ENCODE data around the gene TRMT112. TPM values are rescaled to one million over a fixed set of nuclear protein-coding genes. Genes with fewer than 3 reads are reported as not detected.
A peak's percentile ranks its signal among the peaks of the same experiment; 100 is the strongest.

TRMT112 gene
- total RNA-seq, 3 donors from 2014 or later (not counting 1 experiment from before 2014, with no cell fraction given), result 98.4 to 106 (median 105) TPM

DNA sequence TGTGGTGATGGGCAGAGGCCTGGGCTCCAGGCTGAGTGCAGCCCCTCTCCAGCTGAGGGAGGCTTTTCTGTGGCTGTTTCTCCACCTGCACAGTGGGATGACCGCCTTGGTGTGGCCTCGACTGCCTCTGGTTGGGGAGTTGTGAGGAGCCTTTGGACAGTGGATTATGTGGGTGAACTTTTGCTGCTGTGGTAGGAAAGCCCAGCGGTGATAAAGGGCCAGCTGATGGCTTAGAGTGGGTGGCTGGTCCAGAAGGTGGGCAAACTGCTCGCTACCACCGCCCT, 13.4 kb downstream of the TRMT112 start:
- H3K27me3 Mint-ChIP-seq (ENCODE audit: low read depth in 2 of 2), result peaks cover 6 to 17% of the 10 kb centered on the region in 2 donors
- Histone ChIP-seq H3K27ac (ENCODE audit: low read length) (peak overlapping the region; percentile 88), H3K36me3 (ENCODE audit: control insufficient read depth, insufficient read depth, low read length) (no peaks in the 10 kb centered on the region), H3K9me3 (ENCODE audit: control insufficient read depth, insufficient read depth, low read length) (no peaks in the 10 kb centered on the region), H3K4me1 (ENCODE audit: control insufficient read depth, insufficient read depth, low read length) (peaks cover 56% of the 10 kb centered on the region), H3K27me3 (ENCODE audit: control insufficient read depth, insufficient read depth, low read length) (peaks cover 21% of the 10 kb centered on the region), H3K4me3 (ENCODE audit: low read length) (peak overlapping the region; percentile 68)
- ATAC-seq (no peak), DNase-seq (no peak)
- intact Hi-C loops (cut with micrococcal nuclease), result loop anchor here (1.0 to 5.0 kb wide), 5 partner anchors 19 to 117 kb away; partner anchors contain the start of genes GPR137, RPS6KA4 and STIP1
- H3K36me3 Mint-ChIP-seq, result no peaks in the 10 kb centered on the region
- no peaks in the 10 kb centered on the region for H3K9me3 Mint-ChIP-seq
- TF ChIP-seq, protein P1, sequence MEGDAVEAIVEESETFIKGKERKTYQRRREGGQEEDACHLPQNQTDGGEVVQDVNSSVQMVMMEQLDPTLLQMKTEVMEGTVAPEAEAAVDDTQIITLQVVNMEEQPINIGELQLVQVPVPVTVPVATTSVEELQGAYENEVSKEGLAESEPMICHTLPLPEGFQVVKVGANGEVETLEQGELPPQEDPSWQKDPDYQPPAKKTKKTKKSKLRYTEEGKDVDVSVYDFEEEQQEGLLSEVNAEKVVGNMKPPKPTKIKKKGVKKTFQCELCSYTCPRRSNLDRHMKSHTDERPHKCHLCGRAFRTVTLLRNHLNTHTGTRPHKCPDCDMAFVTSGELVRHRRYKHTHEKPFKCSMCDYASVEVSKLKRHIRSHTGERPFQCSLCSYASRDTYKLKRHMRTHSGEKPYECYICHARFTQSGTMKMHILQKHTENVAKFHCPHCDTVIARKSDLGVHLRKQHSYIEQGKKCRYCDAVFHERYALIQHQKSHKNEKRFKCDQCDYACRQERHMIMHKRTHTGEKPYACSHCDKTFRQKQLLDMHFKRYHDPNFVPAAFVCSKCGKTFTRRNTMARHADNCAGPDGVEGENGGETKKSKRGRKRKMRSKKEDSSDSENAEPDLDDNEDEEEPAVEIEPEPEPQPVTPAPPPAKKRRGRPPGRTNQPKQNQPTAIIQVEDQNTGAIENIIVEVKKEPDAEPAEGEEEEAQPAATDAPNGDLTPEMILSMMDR (IDR thresholded peaks at IDR 0.05), result no peak
- WGBS (ENCODE audit: insufficient coverage), result 39% methylated on average over 4 of the region's 5 CpGs
- H3K27ac Mint-ChIP-seq, result peak overlapping the region; percentile 91 to 97
- peak overlapping the region; percentile 93 for H3K4me3 Mint-ChIP-seq
- peaks cover 21 to 37% of the 10 kb centered on the region in 2 donors for H3K4me1 Mint-ChIP-seq

DNA sequence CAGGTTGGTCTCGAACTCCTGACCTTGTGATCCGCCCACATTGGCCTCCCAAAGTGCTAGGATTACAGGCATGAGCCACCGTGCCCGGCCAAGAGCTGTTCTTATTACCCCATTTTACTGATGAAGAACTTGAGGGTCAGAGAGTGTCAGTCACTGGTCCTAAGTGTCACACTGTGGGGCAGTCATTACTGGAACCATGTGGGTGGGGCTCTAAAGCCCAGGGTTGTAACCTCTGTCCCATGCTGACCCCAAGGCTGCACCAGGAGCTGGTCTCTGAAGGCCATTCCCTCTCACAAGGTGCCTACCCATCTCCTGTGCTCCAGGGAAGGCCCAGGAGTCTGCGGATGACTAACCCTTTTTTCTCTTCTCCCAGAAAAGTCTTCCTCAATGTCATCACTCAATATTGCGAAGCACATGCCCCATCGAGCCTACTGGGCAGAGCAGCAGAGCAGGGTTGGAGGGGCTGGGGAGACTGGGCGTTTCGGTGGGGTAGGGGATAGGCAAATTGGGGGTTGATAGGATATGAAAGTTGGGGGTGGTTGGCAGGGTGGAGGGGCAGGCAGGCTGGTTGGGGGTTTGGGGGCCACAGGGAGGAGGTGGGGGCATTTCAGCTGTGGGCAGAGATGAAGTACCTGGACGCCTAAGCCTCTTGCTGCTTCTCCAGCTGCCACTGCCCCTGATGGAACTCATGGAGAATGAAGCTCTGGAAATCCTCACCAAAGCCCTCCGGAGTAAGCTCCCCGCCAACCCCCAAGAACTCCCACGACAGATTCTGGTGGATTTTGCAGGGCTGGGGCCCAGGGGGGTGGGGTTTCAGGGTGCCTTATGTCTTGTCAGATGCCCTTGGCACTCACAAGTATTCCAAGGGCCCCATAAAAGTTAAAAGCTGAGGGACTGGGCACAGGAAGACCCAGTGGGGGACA, 14.0 kb downstream of the TRMT112 start:
- Mint-ChIP-seq H3K4me1 (peaks cover 21 to 37% of the 10 kb centered on the region in 2 donors), H3K9me3 (no peaks in the 10 kb centered on the region), H3K27ac (peak overlapping the region; percentile 91 to 97), H3K36me3 (no peaks in the 10 kb centered on the region), H3K4me3 (no peak overlapping the region), H3K27me3 (ENCODE audit: low read depth in 2 of 2) (peaks cover 6 to 20% of the 10 kb centered on the region in 2 donors)
- ATAC-seq (no peak), DNase-seq (no peak)
- H3K4me3 ChIP-seq (ENCODE audit: low read length), result no peak overlapping the region
- H3K27me3 ChIP-seq (ENCODE audit: control insufficient read depth, insufficient read depth, low read length), result peaks cover 23% of the 10 kb centered on the region
- H3K9me3 ChIP-seq (ENCODE audit: control insufficient read depth, insufficient read depth, low read length), result no peaks in the 10 kb centered on the region
- WGBS (ENCODE audit: insufficient coverage), result 93% methylated on average over 12 of the region's 13 CpGs
- H3K4me1 ChIP-seq (ENCODE audit: control insufficient read depth, insufficient read depth, low read length), result peaks cover 56% of the 10 kb centered on the region
- intact Hi-C loops (cut with micrococcal nuclease), result loop anchor here (1.0 to 5.0 kb wide), 5 partner anchors 18 to 116 kb away; partner anchors contain the start of genes GPR137, RPS6KA4 and STIP1
- peak overlapping the region; percentile 88 for H3K27ac ChIP-seq (ENCODE audit: low read length)
- TF ChIP-seq, protein P1 (IDR thresholded peaks at IDR 0.05), result no peak
- H3K36me3 ChIP-seq (ENCODE audit: control insufficient read depth, insufficient read depth, low read length), result no peaks in the 10 kb centered on the region

DNA sequence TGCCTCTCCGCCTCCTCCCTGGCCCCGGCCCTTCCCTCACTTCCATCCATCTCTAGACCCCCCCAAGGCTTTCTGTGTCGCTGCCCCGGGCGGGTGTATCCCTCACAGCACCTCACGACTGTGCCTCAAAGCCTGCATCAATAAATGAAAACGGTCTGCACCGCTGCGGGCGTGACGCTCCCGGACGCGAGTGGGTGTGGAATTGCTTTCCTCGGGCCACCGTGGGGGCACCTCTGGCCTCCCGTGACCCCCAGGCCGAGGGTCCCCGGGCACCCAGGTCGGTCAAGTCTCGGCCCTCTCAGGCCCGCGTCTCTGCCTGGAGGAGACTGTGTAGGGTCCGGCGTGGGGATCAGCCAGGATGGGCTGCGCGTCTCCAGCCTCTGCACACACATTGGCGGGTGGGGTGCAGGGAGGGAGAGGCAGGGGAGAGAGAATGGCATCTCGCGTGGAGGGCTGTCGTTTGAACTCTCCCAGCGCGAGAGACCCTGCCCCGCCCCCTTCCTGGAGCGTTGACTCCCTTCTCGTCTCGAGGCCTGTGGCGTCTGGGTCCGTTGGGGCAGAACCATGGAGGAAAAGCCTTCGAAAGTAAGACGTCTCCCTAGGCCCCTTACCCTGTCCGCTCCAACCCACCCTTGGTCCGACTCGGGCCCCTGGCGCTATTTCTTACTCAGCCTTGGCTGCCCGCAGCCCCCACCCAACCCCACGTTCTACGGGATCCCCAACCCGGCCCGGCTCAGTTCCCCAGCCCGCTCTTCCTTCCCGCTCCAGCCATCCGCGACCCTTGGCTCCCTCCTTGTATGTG, 17.3 kb downstream of the TRMT112 start, which contains the start of gene CATSPERZ:
CATSPERZ (plus strand) TSS at position 512 of the 802 bp plus-strand sequence; CDS start at position 565, 53 bp downstream.
- TF ChIP-seq, protein P1 (IDR thresholded peaks at IDR 0.05), result no peak
- Histone ChIP-seq H3K4me3 (ENCODE audit: low read length) (no peak within 1 kb of the TSS), H3K9me3 (ENCODE audit: control insufficient read depth, insufficient read depth, low read length) (no peaks in the 10 kb centered on the region), H3K36me3 (ENCODE audit: control insufficient read depth, insufficient read depth, low read length) (no peaks in the 10 kb centered on the region), H3K27ac (ENCODE audit: low read length) (no peak within 1 kb of the TSS), H3K27me3 (ENCODE audit: control insufficient read depth, insufficient read depth, low read length) (peaks cover 52% of the 10 kb centered on the region), H3K4me1 (ENCODE audit: control insufficient read depth, insufficient read depth, low read length) (peaks cover 38% of the 10 kb centered on the region)
- intact Hi-C loops (cut with micrococcal nuclease), result loop anchor here (5.0 kb wide), 1 partner anchor 113 kb away; the partner anchor contains the start of gene STIP1
- Mint-ChIP-seq H3K4me1 (peaks cover 14 to 28% of the 10 kb centered on the region in 2 donors), H3K27ac (peak within 1 kb of the TSS; percentile 68 to 86), H3K27me3 (ENCODE audit: low read depth in 2 of 2) (peaks cover 35 to 49% of the 10 kb centered on the region in 2 donors), H3K36me3 (no peaks in the 10 kb centered on the region), H3K9me3 (no peaks in the 10 kb centered on the region), H3K4me3 (peak within 1 kb of the TSS; percentile 74)
- no peak for ATAC-seq
- DNase-seq, result peak in 1 of 2 donors; percentile 57
- WGBS (ENCODE audit: insufficient coverage), result 4% methylated on average over 54 of the region's 54 CpGs
